ENCODE data around the gene SDCBP2. TPM values are rescaled to one million over a fixed set of nuclear protein-coding genes. Genes with fewer than 3 reads are reported as not detected.

Gene SDCBP2
- total and polyA plus RNA-seq, 2 of the 4 experiments (the other 2 are of a cell fraction) = 0.54 to 1.3 TPM

DNA sequence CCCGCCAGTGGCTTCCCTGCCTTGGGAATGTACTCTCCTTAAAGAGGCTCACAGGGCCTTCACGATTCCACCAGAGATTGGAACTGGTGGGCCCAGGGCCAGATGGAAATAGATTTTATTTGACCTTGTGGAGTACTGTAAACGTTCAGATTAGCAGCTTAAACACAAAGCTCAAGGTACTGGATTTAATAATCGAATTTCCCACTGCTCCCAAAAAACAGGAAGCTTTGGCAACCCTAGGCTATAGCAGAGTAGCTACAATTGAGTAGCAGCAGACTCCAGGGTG, 7.3 kb downstream of the SDCBP2 start:
- Histone ChIP-seq H3K36me3 (ENCODE audit: control insufficient read depth, insufficient read depth, low read length) (no peaks in the 10 kb centered on the region), H2AFZ (replicated peaks; ENCODE audit: low read length, poor library complexity) (no peak overlapping the region), H3K4me3 (ENCODE audit: insufficient read depth, low read depth, low read length) (no peak overlapping the region), H2BK20ac (ENCODE audit: low read depth, low read length) (peak overlapping the region; percentile 71; the same call in 1 of the 2 replicates), H3K18ac (ENCODE audit: low read depth, low read length) (peak overlapping the region; percentile 70; the same call in 1 of the 2 replicates), H3K56ac (ENCODE audit: extremely low read depth, insufficient read depth, low read length) (no peak overlapping the region), H3K4ac (ENCODE audit: low read depth, low read length) (peak overlapping the region; percentile 75), H3K9ac (ENCODE audit: low read depth, low read length) (no peak overlapping the region), H2AK5ac (ENCODE audit: low read depth, low read length) (peak overlapping the region; percentile 90), H4K8ac (ENCODE audit: low read depth in 2 of 2, low read length in 2 of 2) (peak overlapping the region; percentile 17 to 75; a peak in 2 of 4 replicates), H4K5ac (ENCODE audit: low read depth, low read length) (peak overlapping the region; percentile 79), H2BK5ac (ENCODE audit: low read depth, low read length, poor library complexity, severe bottlenecking) (peak overlapping the region; percentile 77), H2BK15ac (ENCODE audit: low read depth, low read length) (peak overlapping the region; percentile 98; the same call in 2 of the 3 replicates), H3K14ac (replicated peaks; ENCODE audit: low read depth, low read length) (no peak overlapping the region), H3K9me3 (ENCODE audit: control insufficient read depth, insufficient read depth, low read length) (no peaks in the 10 kb centered on the region), H2BK120ac (ENCODE audit: low read depth, low read length) (peak overlapping the region; percentile 97), H3K27me3 (ENCODE audit: control insufficient read depth, insufficient read depth, low read length) (no peaks in the 10 kb centered on the region), H4K20me1 (ENCODE audit: insufficient read depth, low read length) (no peaks in the 10 kb centered on the region), H2AK9ac (replicated peaks; ENCODE audit: low read depth, low read length, poor library complexity) (no peak overlapping the region), H3K27ac (ENCODE audit: insufficient read depth, low read length) (no peak overlapping the region), H3K79me1 (ENCODE audit: low read depth in 1 of 2, low read length in 2 of 2) (peaks cover 8 to 32% of the 10 kb centered on the region in 2 experiments), H3K23ac (ENCODE audit: low read depth, low read length) (no peak overlapping the region), H3K4me1 (ENCODE audit: control insufficient read depth, insufficient read depth, low read length) (peaks cover 27% of the 10 kb centered on the region), H3K4me2 (ENCODE audit: low read depth, low read length) (no peak overlapping the region), H4K91ac (ENCODE audit: insufficient read depth, low read depth, low read length) (peak overlapping the region; percentile 86; the same call in 1 of the 2 replicates), H3K9me1 (ENCODE audit: insufficient read depth, low read length) (peaks cover 20% of the 10 kb centered on the region)
- BruUV-seq (replicated peaks) = no TSS peak
- no CpG with 5 or more reads among the region's 4 CpGs for WGBS, 2 experiments (ENCODE audit: extremely low coverage in 2 of 2, insufficient read length in 1 of 2)
- no peak for TF ChIP-seq RFX5 (IDR thresholded peaks at IDR 0.05; ENCODE audit: low read depth, low read length)
- no peak for TF ChIP-seq NFE2L2 (IDR thresholded peaks at IDR 0.05; ENCODE audit: low read depth, low read length)
- TF ChIP-seq, protein P1, sequence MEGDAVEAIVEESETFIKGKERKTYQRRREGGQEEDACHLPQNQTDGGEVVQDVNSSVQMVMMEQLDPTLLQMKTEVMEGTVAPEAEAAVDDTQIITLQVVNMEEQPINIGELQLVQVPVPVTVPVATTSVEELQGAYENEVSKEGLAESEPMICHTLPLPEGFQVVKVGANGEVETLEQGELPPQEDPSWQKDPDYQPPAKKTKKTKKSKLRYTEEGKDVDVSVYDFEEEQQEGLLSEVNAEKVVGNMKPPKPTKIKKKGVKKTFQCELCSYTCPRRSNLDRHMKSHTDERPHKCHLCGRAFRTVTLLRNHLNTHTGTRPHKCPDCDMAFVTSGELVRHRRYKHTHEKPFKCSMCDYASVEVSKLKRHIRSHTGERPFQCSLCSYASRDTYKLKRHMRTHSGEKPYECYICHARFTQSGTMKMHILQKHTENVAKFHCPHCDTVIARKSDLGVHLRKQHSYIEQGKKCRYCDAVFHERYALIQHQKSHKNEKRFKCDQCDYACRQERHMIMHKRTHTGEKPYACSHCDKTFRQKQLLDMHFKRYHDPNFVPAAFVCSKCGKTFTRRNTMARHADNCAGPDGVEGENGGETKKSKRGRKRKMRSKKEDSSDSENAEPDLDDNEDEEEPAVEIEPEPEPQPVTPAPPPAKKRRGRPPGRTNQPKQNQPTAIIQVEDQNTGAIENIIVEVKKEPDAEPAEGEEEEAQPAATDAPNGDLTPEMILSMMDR (conservative IDR thresholded peaks at IDR 0.05; ENCODE audit: low read depth, low read length) = no peak
- TF ChIP-seq SMC3 (IDR thresholded peaks at IDR 0.05; ENCODE audit: low read depth, low read length) = no peak
- TF ChIP-seq BHLHE40 (IDR thresholded peaks at IDR 0.05; ENCODE audit: low read depth, low read length) = no peak
- TF ChIP-seq, protein P2, sequence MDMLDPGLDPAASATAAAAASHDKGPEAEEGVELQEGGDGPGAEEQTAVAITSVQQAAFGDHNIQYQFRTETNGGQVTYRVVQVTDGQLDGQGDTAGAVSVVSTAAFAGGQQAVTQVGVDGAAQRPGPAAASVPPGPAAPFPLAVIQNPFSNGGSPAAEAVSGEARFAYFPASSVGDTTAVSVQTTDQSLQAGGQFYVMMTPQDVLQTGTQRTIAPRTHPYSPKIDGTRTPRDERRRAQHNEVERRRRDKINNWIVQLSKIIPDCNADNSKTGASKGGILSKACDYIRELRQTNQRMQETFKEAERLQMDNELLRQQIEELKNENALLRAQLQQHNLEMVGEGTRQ (IDR thresholded peaks at IDR 0.05; ENCODE audit: low read depth, low read length) = no peak
- no peak for TF ChIP-seq ELK1 (IDR thresholded peaks at IDR 0.05; ENCODE audit: borderline replicate concordance, low read depth, low read length)
- no peak for TF ChIP-seq CHD1 (IDR thresholded peaks at IDR 0.05; ENCODE audit: low read depth, low read length)
- TF ChIP-seq CEBPB (IDR thresholded peaks at IDR 0.05; ENCODE audit: low read depth, low read length) = no peak
- no peak for TF ChIP-seq POLR2A (IDR thresholded peaks at IDR 0.05; ENCODE audit: low read depth, low read length)
- no peak for TF ChIP-seq MAFK (IDR thresholded peaks at IDR 0.05; ENCODE audit: low read depth, low read length)
- no peak for TF ChIP-seq FOS (IDR thresholded peaks at IDR 0.05; ENCODE audit: low read depth, low read length)
- TF ChIP-seq RAD21 (IDR thresholded peaks at IDR 0.05; ENCODE audit: low read length) = no peak
- no peak for TF ChIP-seq RCOR1 (IDR thresholded peaks at IDR 0.05; ENCODE audit: insufficient replicate concordance, low read length)
- TF ChIP-seq MXI1 (IDR thresholded peaks at IDR 0.05; ENCODE audit: borderline replicate concordance, low read depth, low read length) = no peak
- no peak for TF ChIP-seq MAZ (IDR thresholded peaks at IDR 0.05; ENCODE audit: borderline replicate concordance, low read depth, low read length)
- ChIA-PET POLR2A (ENCODE audit: unreplicated experiment) (no interaction called here), CTCF (interaction anchor here (0.6 to 1.7 kb wide), 2 partner anchors 62 to 115 kb away, joined by 3 to 10 read pairs; no protein-coding TSS in a partner anchor)
- DNase-seq = no peak
- dilution Hi-C loops (cut with HindIII; ENCODE audit: low sequenced_read_pairs, unreplicated experiment) = no loop called here
- in situ Hi-C loops (cut with MboI; ENCODE audit: low sequenced_read_pairs) = no loop called here
- intact Hi-C loops (cut with micrococcal nuclease) = no loop called here
- ATAC-seq (ENCODE audit: low read depth) = no peak

All from IMR-90 (cell line).